ENCODE measurements around the gene CDH8. TPM values are rescaled to one million over a fixed set of nuclear protein-coding genes. Genes with fewer than 3 reads are reported as not detected.

Gene CDH8
- total RNA-seq, 1 donor from 2014 or later, result 8.0 TPM

- no peaks in the 10 kb centered on the region for H3K36me3 Mint-ChIP-seq
- H3K27me3 Mint-ChIP-seq, result peaks cover 47% of the 10 kb centered on the region
- no peak overlapping the region for H3K4me3 Mint-ChIP-seq
- H3K27ac Mint-ChIP-seq, result no peak overlapping the region
- no peak for DNase-seq (ENCODE audit: extremely low spot score, unreplicated experiment)
- TF ChIP-seq CTCF (conservative IDR thresholded peaks at IDR 0.05), result no peak
- no peaks in the 10 kb centered on the region for H3K4me1 Mint-ChIP-seq (ENCODE audit: unreplicated experiment)
- no peaks in the 10 kb centered on the region for H3K9me3 Mint-ChIP-seq
These were observed 17.8 kb downstream of the CDH8 start for GRCh38 chr16:62018301-62019060.

- Mint-ChIP-seq H3K27ac (no peak overlapping the region), H3K4me1 (ENCODE audit: unreplicated experiment) (no peaks in the 10 kb centered on the region), H3K36me3 (no peaks in the 10 kb centered on the region), H3K4me3 (no peak overlapping the region), H3K9me3 (no peaks in the 10 kb centered on the region), H3K27me3 (peaks cover 20% of the 10 kb centered on the region)
- no peak for TF ChIP-seq CTCF (conservative IDR thresholded peaks at IDR 0.05)
- DNase-seq (ENCODE audit: extremely low spot score, unreplicated experiment), result no peak
These were observed 21.8 kb downstream of the CDH8 start for GRCh38 chr16:62014319-62014923.

- no peaks in the 10 kb centered on the region for H3K9me3 Mint-ChIP-seq
- no peak overlapping the region for H3K27ac Mint-ChIP-seq
- no peak for DNase-seq (ENCODE audit: extremely low spot score, unreplicated experiment)
- H3K36me3 Mint-ChIP-seq, result no peaks in the 10 kb centered on the region
- H3K4me1 Mint-ChIP-seq (ENCODE audit: unreplicated experiment), result no peaks in the 10 kb centered on the region
- peaks cover 9% of the 10 kb centered on the region for H3K27me3 Mint-ChIP-seq
- H3K4me3 Mint-ChIP-seq, result no peak overlapping the region
- TF ChIP-seq CTCF (conservative IDR thresholded peaks at IDR 0.05), result no peak
These were observed 26.1 kb downstream of the CDH8 start for GRCh38 chr16:62010186-62010585.

- Mint-ChIP-seq H3K27me3 (peaks cover 9% of the 10 kb centered on the region), H3K4me1 (ENCODE audit: unreplicated experiment) (no peaks in the 10 kb centered on the region)
These were observed 37.8 kb downstream of the CDH8 start for GRCh38 chr16:61998460-61998859.

GRCh38 chr16:61993108-61993507 lies 43.1 kb downstream of the CDH8 start:
- Mint-ChIP-seq H3K4me1 (ENCODE audit: unreplicated experiment) (no peaks in the 10 kb centered on the region), H3K27me3 (peaks cover 4% of the 10 kb centered on the region), H3K36me3 (no peaks in the 10 kb centered on the region), H3K9me3 (no peaks in the 10 kb centered on the region), H3K4me3 (no peak overlapping the region), H3K27ac (no peak overlapping the region)
- no peak for DNase-seq (ENCODE audit: extremely low spot score, unreplicated experiment)
- no peak for TF ChIP-seq CTCF (conservative IDR thresholded peaks at IDR 0.05)

More at GRCh38 chr16:61998460-61998859, 37.8 kb downstream of the CDH8 start:
- H3K9me3 Mint-ChIP-seq, result no peaks in the 10 kb centered on the region
- no peak overlapping the region for H3K27ac Mint-ChIP-seq
- H3K4me3 Mint-ChIP-seq, result no peak overlapping the region
- no peak for DNase-seq (ENCODE audit: extremely low spot score, unreplicated experiment)
- TF ChIP-seq CTCF (conservative IDR thresholded peaks at IDR 0.05), result no peak
- no peaks in the 10 kb centered on the region for H3K36me3 Mint-ChIP-seq
